ENCODE results near the gene PACRG. TPM values are rescaled to one million over a fixed set of nuclear protein-coding genes. Genes with fewer than 3 reads are reported as not detected.

Gene PACRG
- total RNA-seq, 1 experiment from 2014 or later: 0.59 TPM

- H3K4me3 ChIP-seq (ENCODE audit: low read depth in 2 of 2, low read length in 2 of 2): no peak overlapping the region
- intact Hi-C loops (cut with micrococcal nuclease; ENCODE audit: unreplicated experiment): no loop called here
- DNase-seq (ENCODE audit: low read depth, low spot score) (no peak), ATAC-seq (no peak)
- TF ChIP-seq REST (IDR thresholded peaks at IDR 0.05; ENCODE audit: insufficient read depth in 1 of 2, low read depth in 2 of 2, low read length in 1 of 2) (no peak), TCF7L2 (IDR thresholded peaks at IDR 0.05; ENCODE audit: low read depth, low read length) (no peak), POLR2AphosphoS5 (IDR thresholded peaks at IDR 0.05; ENCODE audit: low read depth, low read length) (no peak), SIN3A (IDR thresholded peaks at IDR 0.05; ENCODE audit: borderline replicate concordance, insufficient read depth, low read depth, low read length) (no peak), CTCF (IDR thresholded peaks at IDR 0.05) (no peak)
- in situ Hi-C loops (cut with HindIII; ENCODE audit: low pct_unique_long_range_greater_than_20kb, low sequenced_read_pairs): no loop called here
- ChIA-PET CTCF (no interaction called here), POLR2A (no interaction called here)
- BruUV-seq (replicated peaks): no TSS peak
- H3K4me1 ChIP-seq (ENCODE audit: control insufficient read depth, insufficient read depth, low read length): no peaks in the 10 kb centered on the region
- no peaks in the 10 kb centered on the region for H3K36me3 ChIP-seq (ENCODE audit: control insufficient read depth, insufficient read depth, low read length)
- no peaks in the 10 kb centered on the region for H3K27me3 ChIP-seq (ENCODE audit: control insufficient read depth, insufficient read depth, low read length)
- H3K27ac ChIP-seq (ENCODE audit: low read length): no peak overlapping the region
- no peaks in the 10 kb centered on the region for H3K9me3 ChIP-seq (ENCODE audit: control insufficient read depth, insufficient read depth, low read depth, low read length)
These were observed 560.3 kb downstream of the PACRG start for GRCh38 chr6:163288066-163288465.

- H3K36me3 ChIP-seq (ENCODE audit: control insufficient read depth, insufficient read depth, low read length): no peaks in the 10 kb centered on the region
- intact Hi-C loops (cut with micrococcal nuclease; ENCODE audit: unreplicated experiment) (no loop called here), in situ Hi-C loops (cut with HindIII; ENCODE audit: low pct_unique_long_range_greater_than_20kb, low sequenced_read_pairs) (no loop called here)
- no peaks in the 10 kb centered on the region for H3K4me1 ChIP-seq (ENCODE audit: control insufficient read depth, insufficient read depth, low read length)
- no peaks in the 10 kb centered on the region for H3K9me3 ChIP-seq (ENCODE audit: control insufficient read depth, insufficient read depth, low read depth, low read length)
- DNase-seq (ENCODE audit: low read depth, low spot score) (no peak), ATAC-seq (no peak)
- H3K27me3 ChIP-seq (ENCODE audit: control insufficient read depth, insufficient read depth, low read length): no peaks in the 10 kb centered on the region
- ChIA-PET CTCF (no interaction called here), POLR2A (no interaction called here)
- TF ChIP-seq POLR2AphosphoS5 (IDR thresholded peaks at IDR 0.05; ENCODE audit: low read depth, low read length): no peak
- no peak for TF ChIP-seq CTCF (IDR thresholded peaks at IDR 0.05)
- no peak for TF ChIP-seq TCF7L2 (IDR thresholded peaks at IDR 0.05; ENCODE audit: low read depth, low read length)
- TF ChIP-seq REST (IDR thresholded peaks at IDR 0.05; ENCODE audit: insufficient read depth in 1 of 2, low read depth in 2 of 2, low read length in 1 of 2): no peak
- TF ChIP-seq SIN3A (IDR thresholded peaks at IDR 0.05; ENCODE audit: borderline replicate concordance, insufficient read depth, low read depth, low read length): no peak
- BruUV-seq (replicated peaks): no TSS peak
- H3K4me3 ChIP-seq (ENCODE audit: low read depth in 2 of 2, low read length in 2 of 2): no peak overlapping the region
- H3K27ac ChIP-seq (ENCODE audit: low read length): no peak overlapping the region
These were observed 561.1 kb downstream of the PACRG start for GRCh38 chr6:163288915-163289314.
